ENCODE results near the gene XAGE1B.
"Not testable (repeated sequence)": the region's sequence is repeated elsewhere in the genome, so short reads cannot be mapped to it uniquely, and the experiment has no call there.

DNA sequence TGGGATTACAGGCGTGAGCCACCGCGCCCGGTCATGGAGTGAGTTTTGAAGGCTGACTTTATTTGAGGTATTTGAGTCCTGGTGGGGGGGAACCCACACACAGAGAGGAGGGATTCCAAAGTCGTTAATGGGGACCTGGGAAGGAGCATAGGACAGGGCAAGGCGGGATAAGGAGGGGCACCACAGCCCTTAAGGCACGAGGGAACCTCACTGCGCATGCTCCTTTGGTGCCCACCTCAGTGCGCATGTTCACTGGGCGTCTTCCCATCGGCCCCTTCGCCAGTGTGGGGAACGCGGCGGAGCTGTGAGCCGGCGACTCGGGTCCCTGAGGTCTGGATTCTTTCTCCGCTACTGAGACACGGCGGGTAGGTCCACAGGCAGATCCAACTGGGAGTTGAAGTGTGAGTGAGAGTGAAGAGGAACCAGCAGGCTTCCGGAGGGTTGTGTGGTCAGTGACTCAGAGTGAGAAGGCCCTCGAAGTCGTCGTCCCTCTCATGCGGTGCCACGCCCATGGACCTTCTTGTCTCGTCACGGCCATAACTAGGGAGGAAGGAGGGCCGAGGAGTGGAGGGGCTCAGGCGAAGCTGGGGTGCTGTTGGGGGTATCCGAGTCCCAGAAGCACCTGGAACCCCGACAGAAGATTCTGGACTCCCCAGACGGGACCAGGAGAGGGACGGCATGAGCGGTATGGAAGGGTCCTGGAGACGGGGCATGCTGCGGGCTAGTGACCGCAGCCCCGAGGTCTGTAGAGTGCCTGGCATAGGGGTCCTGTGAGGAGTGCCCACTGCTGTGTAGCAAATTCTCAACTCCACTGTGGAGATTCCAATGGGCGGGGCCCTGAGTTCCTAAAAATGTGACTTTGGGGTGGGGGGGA, 21.1 kb downstream of the XAGE1B start, which contains the start of gene XAGE1A:
- TF ChIP-seq, protein P1, sequence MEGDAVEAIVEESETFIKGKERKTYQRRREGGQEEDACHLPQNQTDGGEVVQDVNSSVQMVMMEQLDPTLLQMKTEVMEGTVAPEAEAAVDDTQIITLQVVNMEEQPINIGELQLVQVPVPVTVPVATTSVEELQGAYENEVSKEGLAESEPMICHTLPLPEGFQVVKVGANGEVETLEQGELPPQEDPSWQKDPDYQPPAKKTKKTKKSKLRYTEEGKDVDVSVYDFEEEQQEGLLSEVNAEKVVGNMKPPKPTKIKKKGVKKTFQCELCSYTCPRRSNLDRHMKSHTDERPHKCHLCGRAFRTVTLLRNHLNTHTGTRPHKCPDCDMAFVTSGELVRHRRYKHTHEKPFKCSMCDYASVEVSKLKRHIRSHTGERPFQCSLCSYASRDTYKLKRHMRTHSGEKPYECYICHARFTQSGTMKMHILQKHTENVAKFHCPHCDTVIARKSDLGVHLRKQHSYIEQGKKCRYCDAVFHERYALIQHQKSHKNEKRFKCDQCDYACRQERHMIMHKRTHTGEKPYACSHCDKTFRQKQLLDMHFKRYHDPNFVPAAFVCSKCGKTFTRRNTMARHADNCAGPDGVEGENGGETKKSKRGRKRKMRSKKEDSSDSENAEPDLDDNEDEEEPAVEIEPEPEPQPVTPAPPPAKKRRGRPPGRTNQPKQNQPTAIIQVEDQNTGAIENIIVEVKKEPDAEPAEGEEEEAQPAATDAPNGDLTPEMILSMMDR (IDR thresholded peaks at IDR 0.05; ENCODE audit: low read depth, low read length, poor library complexity, severe bottlenecking): not testable (repeated sequence)
- not testable (repeated sequence) for TF ChIP-seq EZH2phosphoT487 (IDR thresholded peaks at IDR 0.05; ENCODE audit: borderline replicate concordance, low read length)

Measured in DOHH2 (cell line).